ENCODE results near the gene VAV1.
"Not testable (repeated sequence)": the region's sequence is repeated elsewhere in the genome, so short reads cannot be mapped to it uniquely, and the experiment has no call there.

Gene VAV1

GRCh38 chr19:6737873-6738786 lies 34.4 kb upstream of the VAV1 start:
- DNase-seq: peak; percentile 90

GRCh38 chr19:6738787-6739389 lies 33.6 kb upstream of the VAV1 start:
- peak; percentile 37 for DNase-seq

GRCh38 chr19:6739390-6739882 lies 33.1 kb upstream of the VAV1 start, which contains the start of gene TRIP10:
TSS of gene TRIP10 (plus strand) at chr19:6739680. CDS start at chr19:6739762, 82 bp downstream.
- DNase-seq: peak; percentile 90

- no peak for DNase-seq
Observed at GRCh38 chr19:6739883-6740588, 32.5 kb upstream of the VAV1 start.

GRCh38 chr19:6740589-6741343 lies 31.7 kb upstream of the VAV1 start:
- no peak for DNase-seq

- DNase-seq: no peak
Observed at GRCh38 chr19:6743066-6743465, 29.4 kb upstream of the VAV1 start.

- DNase-seq: no peak
Observed at GRCh38 chr19:6743714-6744380, 28.7 kb upstream of the VAV1 start.

GRCh38 chr19:6744381-6745301 lies 27.9 kb upstream of the VAV1 start:
- DNase-seq: no peak

GRCh38 chr19:6745965-6746364 lies 26.5 kb upstream of the VAV1 start:
- no peak for DNase-seq

GRCh38 chr19:6748543-6748942 lies 24.0 kb upstream of the VAV1 start:
- not testable (repeated sequence) for DNase-seq

GRCh38 chr19:6750062-6750461 lies 22.4 kb upstream of the VAV1 start:
- DNase-seq: no peak

- no peak for DNase-seq
Observed at GRCh38 chr19:6751189-6751588, 21.3 kb upstream of the VAV1 start.

- DNase-seq: no peak
Observed at GRCh38 chr19:6752256-6753177, 20.0 kb upstream of the VAV1 start.

GRCh38 chr19:6753178-6754031 lies 19.1 kb upstream of the VAV1 start:
- DNase-seq: peak; percentile 91

GRCh38 chr19:6754136-6754535 lies 18.4 kb upstream of the VAV1 start:
- no peak for DNase-seq

GRCh38 chr19:6754653-6755463 lies 17.6 kb upstream of the VAV1 start:
- no peak for DNase-seq

GRCh38 chr19:6760606-6761005 lies 11.9 kb upstream of the VAV1 start:
- DNase-seq: no peak
